Measurements from ENCODE around the gene PLXDC2. TPM values are rescaled to one million over a fixed set of nuclear protein-coding genes. Genes with fewer than 3 reads are reported as not detected.

The PLXDC2 gene
- total and polyA plus RNA-seq, 8 donors = 2.1 to 57.2 (median 11.2) TPM

- Histone ChIP-seq H3K4me3 (no peak overlapping the region), H3K9me3 (peaks cover 0 to 6% (median 0%) of the 10 kb centered on the region in 4 donors), H3K4me1 (no peaks in the 10 kb centered on the region), H3K36me3 (no peaks in the 10 kb centered on the region), H3K27me3 (no peaks in the 10 kb centered on the region), H3K27ac (no peak overlapping the region)
- intact Hi-C loops (cut with DNase I; ENCODE audit: low total_unique reads) = no loop called here
- DNase-seq = no peak
- no peak for TF ChIP-seq POLR2AphosphoS5 (IDR thresholded peaks at IDR 0.05)
- no peak for TF ChIP-seq CTCF (IDR thresholded peaks at IDR 0.05)
- TF ChIP-seq EP300 (IDR thresholded peaks at IDR 0.05) = no peak
- no peak for TF ChIP-seq POLR2A (IDR thresholded peaks at IDR 0.05)
These were observed 142.6 kb downstream of the PLXDC2 start for GRCh38 chr10:19958787-19959186.

GRCh38 chr10:19961076-19962053, 145.1 kb downstream of the PLXDC2 start:
- Histone ChIP-seq H3K27ac (no peak overlapping the region), H3K4me1 (no peaks in the 10 kb centered on the region), H3K27me3 (no peaks in the 10 kb centered on the region), H3K9me3 (no peaks in the 10 kb centered on the region), H3K4me3 (no peak overlapping the region), H3K36me3 (no peaks in the 10 kb centered on the region)
- intact Hi-C loops (cut with DNase I; ENCODE audit: low total_unique reads) = no loop called here
- no peak for TF ChIP-seq CTCF (IDR thresholded peaks at IDR 0.05)
- no peak for TF ChIP-seq POLR2A (IDR thresholded peaks at IDR 0.05)
- 85 to 93% (median 89%) methylated on average over 7 of the region's 7 CpGs for WGBS, 5 donors
- no peak for DNase-seq

GRCh38 chr10:19964625-19965024, 148.4 kb downstream of the PLXDC2 start:
- Histone ChIP-seq H3K4me1 (no peaks in the 10 kb centered on the region), H3K27ac (no peak overlapping the region), H3K27me3 (no peaks in the 10 kb centered on the region), H3K9me3 (no peaks in the 10 kb centered on the region), H3K4me3 (no peak overlapping the region), H3K36me3 (no peaks in the 10 kb centered on the region)
- intact Hi-C loops (cut with DNase I; ENCODE audit: low total_unique reads) = no loop called here
- TF ChIP-seq POLR2A (IDR thresholded peaks at IDR 0.05) = no peak
- DNase-seq = no peak
- 54 to 70% (median 63%) methylated on average over 2 of the region's 2 CpGs for WGBS, 5 donors

- H3K4me3 ChIP-seq = no peak overlapping the region
- WGBS, 5 donors = 62 to 75% (median 64%) methylated on average over 7 of the region's 7 CpGs
- H3K27me3 ChIP-seq = no peaks in the 10 kb centered on the region
- TF ChIP-seq EP300 (IDR thresholded peaks at IDR 0.05) (no peak), CTCF (IDR thresholded peaks at IDR 0.05) (no peak), POLR2A (IDR thresholded peaks at IDR 0.05) (no peak), POLR2AphosphoS5 (IDR thresholded peaks at IDR 0.05) (no peak)
- H3K4me1 ChIP-seq = no peaks in the 10 kb centered on the region
- H3K27ac ChIP-seq = no peak overlapping the region
- H3K9me3 ChIP-seq = no peaks in the 10 kb centered on the region
- intact Hi-C loops (cut with DNase I; ENCODE audit: low total_unique reads) = no loop called here
- no peaks in the 10 kb centered on the region for H3K36me3 ChIP-seq
- DNase-seq = peak in 1 of 2 donors; percentile 34
These were observed 150.5 kb downstream of the PLXDC2 start for GRCh38 chr10:19966751-19967150.

- WGBS, 5 donors = 53 to 68% (median 60%) methylated on average over 3 of the region's 3 CpGs
- Histone ChIP-seq H3K27ac (no peak overlapping the region), H3K9me3 (no peaks in the 10 kb centered on the region), H3K4me3 (no peak overlapping the region), H3K4me1 (no peaks in the 10 kb centered on the region), H3K36me3 (no peaks in the 10 kb centered on the region), H3K27me3 (no peaks in the 10 kb centered on the region)
- intact Hi-C loops (cut with DNase I; ENCODE audit: low total_unique reads) = no loop called here
- no peak for TF ChIP-seq POLR2A (IDR thresholded peaks at IDR 0.05)
- TF ChIP-seq EP300 (IDR thresholded peaks at IDR 0.05) = no peak
- no peak for TF ChIP-seq CTCF (IDR thresholded peaks at IDR 0.05)
- TF ChIP-seq POLR2AphosphoS5 (IDR thresholded peaks at IDR 0.05) = no peak
- no peak for DNase-seq
These were observed 151.7 kb downstream of the PLXDC2 start for GRCh38 chr10:19967981-19968380.
